Liver (tissue), 9 donors: ENCODE data around the gene FRMD4A. TPM values are rescaled to one million over a fixed set of nuclear protein-coding genes. Genes with fewer than 3 reads are reported as not detected.
"Not testable (repeated sequence)": the region's sequence is repeated elsewhere in the genome, so short reads cannot be mapped to it uniquely, and the experiment has no call there.

Experiments used
- DNase-seq: peaks from one replicate; pipeline ENCODE4 v3.0.0-alpha.2; 2017; ENCODE audit warnings: low spot score
- H3K27ac ChIP-seq, 2 donors: one replicate each; pipeline ENCODE4 v1.7.0; 2013; ENCODE audit warnings: inconsistent platforms in 2 of 2, low read length in 2 of 2, control low read depth in 1 of 2, low read depth in 1 of 2, mild to moderate bottlenecking in 1 of 2
- H3K27me3 ChIP-seq, 4 donors: one replicate each; pipeline versions ENCODE4 v1.6.1 to v1.7.0; 2013; ENCODE audit warnings: low read length in 3 of 4, inconsistent platforms in 1 of 4, mild to moderate bottlenecking in 1 of 4, moderate library complexity in 1 of 4; ENCODE audit not compliant: control insufficient read depth in 4 of 4, insufficient read depth in 4 of 4
- H3K36me3 ChIP-seq, 4 donors: one replicate each; pipeline versions ENCODE4 v1.6.1 to v1.7.0; 2013; ENCODE audit warnings: low read length in 3 of 4, mild to moderate bottlenecking in 3 of 4, low read depth in 1 of 4, moderate library complexity in 1 of 4; ENCODE audit not compliant: control insufficient read depth in 4 of 4, insufficient read depth in 3 of 4
- H3K4me1 ChIP-seq, 4 donors: one replicate each; pipeline versions ENCODE4 v1.6.1 to v1.7.0; 2013; ENCODE audit warnings: low read length in 3 of 4, mild to moderate bottlenecking in 3 of 4, moderate library complexity in 1 of 4; ENCODE audit not compliant: control insufficient read depth in 4 of 4, insufficient read depth in 4 of 4
- H3K4me3 ChIP-seq, 3 donors: one replicate each; pipeline versions ENCODE4 v1.6.1 to v1.7.0; 2013; ENCODE audit warnings: low read length in 3 of 3, control low read depth in 1 of 3, low read depth in 1 of 3, mild to moderate bottlenecking in 1 of 3
- H3K9ac ChIP-seq, 2 donors: one replicate each; pipeline ENCODE4 v1.7.0; 2013; ENCODE audit warnings: low read length in 2 of 2, mild to moderate bottlenecking in 2 of 2, moderate library complexity in 2 of 2, control low read depth in 1 of 2, low read depth in 1 of 2
- H3K9me3 ChIP-seq, 4 donors: one replicate each; pipeline versions ENCODE4 v1.6.1 to v1.7.0; 2013; ENCODE audit warnings: low read length in 3 of 4; ENCODE audit not compliant: control insufficient read depth in 4 of 4
- FOXA1 ChIP-seq: IDR thresholded peaks from 2 replicates; pipeline ENCODE4 v1.6.1; 2016; ENCODE audit warnings: antibody characterized with exemption
- FOXA2 ChIP-seq: IDR thresholded peaks from 2 replicates; pipeline ENCODE4 v1.6.1; 2016; ENCODE audit warnings: antibody characterized with exemption
- GABPA ChIP-seq, 2 donors: IDR thresholded peaks in 1 of 2; conservative IDR thresholded peaks in 1 of 2; 2 replicates each; pipeline ENCODE4 v1.6.1; 2016; ENCODE audit warnings: antibody characterized with exemption in 2 of 2, mild to moderate bottlenecking in 1 of 2, moderate library complexity in 1 of 2
- JUND ChIP-seq, 2 donors: IDR thresholded peaks; 2 replicates each; pipeline ENCODE4 v1.6.1; 2016; ENCODE audit warnings: antibody characterized with exemption in 2 of 2
- RXRA ChIP-seq, 2 donors: IDR thresholded peaks; 2 replicates each; pipeline ENCODE4 v1.6.1; 2017 to 2018; ENCODE audit warnings: antibody characterized with exemption in 2 of 2, mild to moderate bottlenecking in 1 of 2
- TAF1 ChIP-seq: conservative IDR thresholded peaks from 2 replicates; pipeline ENCODE4 v1.6.1; 2016; ENCODE audit warnings: antibody characterized with exemption, mild to moderate bottlenecking
- YY1 ChIP-seq: IDR thresholded peaks from 2 replicates; pipeline ENCODE4 v1.6.1; 2016; ENCODE audit warnings: antibody characterized with exemption, mild to moderate bottlenecking
- WGBS: extraction: QIAGEN DNeasy Blood & Tissue Kit; methylation state at CpG from one replicate; pipeline ENCODE4 v1.1.7; 2013; 5-methylcytosine and 5-hydroxymethylcytosine counted together
- polyA plus RNA-seq, 2 donors: library from polyadenylated mRNA; stranded (reverse) in 1 of 2; unstranded in 1 of 2; fragments of 200-250 nt in 1 of 2; fragments of >200 nt in 1 of 2; fragmentation: Nextera tagmentation in 1 of 2; extraction: Ambion mirVana in 1 of 2; gene quantifications; one replicate each; pipeline versions ENCODE4 v1.2.1 to v1.2.3, GENCODE V29; 2013 to 2015
- total RNA-seq, 2 donors: library from RNA; depleted of rRNA; stranded (reverse); fragments of >200 nt; gene quantifications; one replicate each; pipeline ENCODE4 v1.2.3, GENCODE V29; 2014
- TF ChIP-seq, protein P1 (sequence below): fragments of 150-350 bp; IDR thresholded peaks from 2 replicates; pipeline ENCODE4 v1.5.1; 2017; ENCODE audit warnings: improper control_type of control experiment, low read depth, low read length; ENCODE audit not compliant: missing input control
- TF ChIP-seq, protein P2 (sequence below): IDR thresholded peaks from 2 replicates; pipeline ENCODE4 v1.6.1; 2016; ENCODE audit warnings: antibody characterized with exemption
- TF ChIP-seq, protein P3 (sequence below): IDR thresholded peaks from 2 replicates; pipeline ENCODE4 v1.6.1; 2016; ENCODE audit warnings: antibody characterized with exemption
- donor health status: healthy.
- donor health status: healthy.
- donor health status: healthy.
- donor health status: healthy.
- donor health status: healthy.

FRMD4A gene
- total and polyA plus RNA-seq, 4 donors: 8.2 to 34.3 (median 13.1) TPM

DNA sequence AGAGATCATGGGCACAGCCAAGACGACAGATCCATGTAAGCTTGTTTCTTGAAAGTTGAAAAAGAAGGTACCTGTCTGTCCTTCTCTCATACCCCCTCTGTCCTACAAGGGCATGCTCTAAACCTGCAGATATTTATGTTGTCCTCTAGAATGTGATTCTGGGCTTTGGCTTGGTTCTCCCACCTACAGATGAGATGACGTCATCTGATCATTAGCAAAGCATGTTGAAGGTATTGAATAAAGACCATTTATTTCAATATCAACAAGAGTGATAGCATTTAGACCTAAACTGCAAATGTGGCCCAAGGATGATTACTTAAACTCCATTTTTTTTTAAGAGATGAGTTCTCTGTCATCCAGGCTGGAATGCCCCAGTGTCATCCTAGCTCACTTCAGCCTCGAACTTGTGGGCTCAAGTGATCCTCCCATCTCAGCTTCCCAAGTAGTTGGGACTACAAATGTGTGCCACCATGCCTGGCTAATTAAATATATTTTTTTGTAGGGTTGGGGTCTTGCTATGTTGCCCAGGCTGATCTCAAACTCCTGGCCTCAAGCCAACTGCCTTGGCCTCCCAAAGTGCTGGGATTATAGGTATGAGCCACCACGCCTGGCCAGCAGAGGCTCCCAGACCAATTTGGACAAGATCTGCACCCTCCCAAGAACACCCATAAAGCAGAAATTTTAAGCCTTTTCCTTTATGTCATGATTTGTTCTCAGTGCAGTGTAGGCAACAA lies 559.8 kb downstream of the FRMD4A start:
- H3K4me3 ChIP-seq: no peak overlapping the region
- H3K27me3 ChIP-seq: no peaks in the 10 kb centered on the region
- no peak overlapping the region for H3K9ac ChIP-seq
- H3K9me3 ChIP-seq: no peaks in the 10 kb centered on the region
- no peak for TF ChIP-seq YY1
- no peak for TF ChIP-seq RXRA (IDR thresholded peaks at IDR 0.05)
- DNase-seq: no peak
- no peak overlapping the region for H3K27ac ChIP-seq
- WGBS: 95% methylated on average over 4 of the region's 4 CpGs
- no peaks in the 10 kb centered on the region for H3K36me3 ChIP-seq
- H3K4me1 ChIP-seq: peaks cover 0 to 8% (median 7%) of the 10 kb centered on the region in 4 donors

DNA sequence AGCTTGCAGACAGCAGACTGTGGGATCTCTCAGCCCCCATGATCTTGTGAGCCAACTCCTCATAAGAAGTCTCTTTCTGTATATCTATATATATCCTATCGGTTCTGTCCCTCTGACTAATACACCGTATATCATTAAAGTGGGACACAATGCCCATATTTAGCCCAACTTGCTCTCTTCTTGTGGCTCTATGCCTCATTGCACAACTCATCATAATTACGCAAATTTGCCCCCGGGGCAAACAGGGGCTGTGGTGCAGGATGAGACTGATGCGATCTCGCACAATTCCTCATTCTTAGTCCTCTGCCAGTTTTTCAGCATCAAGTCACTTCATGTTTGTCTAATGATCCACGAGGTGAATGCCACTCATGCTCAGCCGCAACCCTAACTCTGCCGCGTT lies 560.8 kb downstream of the FRMD4A start:
- WGBS: 79% methylated on average over 10 of the region's 10 CpGs

DNA sequence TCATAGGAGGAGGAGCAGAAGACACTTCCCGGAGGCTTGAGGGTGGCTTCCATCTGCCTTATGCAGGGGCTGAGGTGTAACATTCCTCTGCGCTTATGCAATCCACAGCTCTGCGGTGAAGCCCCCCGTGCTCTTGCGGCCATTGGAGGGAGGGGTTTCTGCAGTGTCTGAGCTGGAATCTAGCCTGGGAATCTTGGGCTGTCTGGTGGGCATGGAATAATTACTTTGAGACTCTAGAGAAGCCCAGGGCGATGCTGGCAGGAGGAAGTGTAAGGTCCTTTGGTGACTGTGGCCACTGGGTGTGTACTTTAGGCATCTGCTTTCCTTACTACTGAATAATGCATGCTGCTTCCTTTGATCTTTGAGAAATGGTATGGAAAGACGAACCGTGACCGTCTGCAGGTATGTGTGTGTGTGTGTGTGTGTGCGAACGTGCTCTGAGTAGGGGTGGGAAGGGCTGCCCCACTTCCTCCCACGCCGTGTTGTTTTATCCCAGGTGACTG lies 563.0 kb downstream of the FRMD4A start:
- no peaks in the 10 kb centered on the region for H3K9me3 ChIP-seq
- H3K36me3 ChIP-seq: no peaks in the 10 kb centered on the region
- H3K27me3 ChIP-seq: no peaks in the 10 kb centered on the region
- WGBS: 79% methylated on average over 13 of the region's 13 CpGs
- TF ChIP-seq RXRA (IDR thresholded peaks at IDR 0.05) (no peak), FOXA1 (no peak), FOXA2 (no peak), JUND (IDR thresholded peaks at IDR 0.05) (no peak)
- TF ChIP-seq, protein P1, sequence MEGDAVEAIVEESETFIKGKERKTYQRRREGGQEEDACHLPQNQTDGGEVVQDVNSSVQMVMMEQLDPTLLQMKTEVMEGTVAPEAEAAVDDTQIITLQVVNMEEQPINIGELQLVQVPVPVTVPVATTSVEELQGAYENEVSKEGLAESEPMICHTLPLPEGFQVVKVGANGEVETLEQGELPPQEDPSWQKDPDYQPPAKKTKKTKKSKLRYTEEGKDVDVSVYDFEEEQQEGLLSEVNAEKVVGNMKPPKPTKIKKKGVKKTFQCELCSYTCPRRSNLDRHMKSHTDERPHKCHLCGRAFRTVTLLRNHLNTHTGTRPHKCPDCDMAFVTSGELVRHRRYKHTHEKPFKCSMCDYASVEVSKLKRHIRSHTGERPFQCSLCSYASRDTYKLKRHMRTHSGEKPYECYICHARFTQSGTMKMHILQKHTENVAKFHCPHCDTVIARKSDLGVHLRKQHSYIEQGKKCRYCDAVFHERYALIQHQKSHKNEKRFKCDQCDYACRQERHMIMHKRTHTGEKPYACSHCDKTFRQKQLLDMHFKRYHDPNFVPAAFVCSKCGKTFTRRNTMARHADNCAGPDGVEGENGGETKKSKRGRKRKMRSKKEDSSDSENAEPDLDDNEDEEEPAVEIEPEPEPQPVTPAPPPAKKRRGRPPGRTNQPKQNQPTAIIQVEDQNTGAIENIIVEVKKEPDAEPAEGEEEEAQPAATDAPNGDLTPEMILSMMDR: no peak
- DNase-seq: no peak
- H3K4me1 ChIP-seq: peaks cover 3 to 16% (median 13%) of the 10 kb centered on the region in 4 donors
- H3K9ac ChIP-seq: no peak overlapping the region
- H3K27ac ChIP-seq: no peak overlapping the region
- H3K4me3 ChIP-seq: no peak overlapping the region

More for the DNA sequence above, 560.8 kb downstream of the FRMD4A start:
- H3K4me1 ChIP-seq: peaks cover 3 to 16% (median 13%) of the 10 kb centered on the region in 4 donors
- no peak for DNase-seq
- TF ChIP-seq TAF1: no peak
- TF ChIP-seq, protein P2, sequence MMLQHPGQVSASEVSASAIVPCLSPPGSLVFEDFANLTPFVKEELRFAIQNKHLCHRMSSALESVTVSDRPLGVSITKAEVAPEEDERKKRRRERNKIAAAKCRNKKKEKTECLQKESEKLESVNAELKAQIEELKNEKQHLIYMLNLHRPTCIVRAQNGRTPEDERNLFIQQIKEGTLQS: no peak
- no peak for TF ChIP-seq GABPA (IDR thresholded peaks at IDR 0.05 in 1 of 2, conservative IDR thresholded peaks at IDR 0.05 in 1 of 2)
- TF ChIP-seq, protein P3, sequence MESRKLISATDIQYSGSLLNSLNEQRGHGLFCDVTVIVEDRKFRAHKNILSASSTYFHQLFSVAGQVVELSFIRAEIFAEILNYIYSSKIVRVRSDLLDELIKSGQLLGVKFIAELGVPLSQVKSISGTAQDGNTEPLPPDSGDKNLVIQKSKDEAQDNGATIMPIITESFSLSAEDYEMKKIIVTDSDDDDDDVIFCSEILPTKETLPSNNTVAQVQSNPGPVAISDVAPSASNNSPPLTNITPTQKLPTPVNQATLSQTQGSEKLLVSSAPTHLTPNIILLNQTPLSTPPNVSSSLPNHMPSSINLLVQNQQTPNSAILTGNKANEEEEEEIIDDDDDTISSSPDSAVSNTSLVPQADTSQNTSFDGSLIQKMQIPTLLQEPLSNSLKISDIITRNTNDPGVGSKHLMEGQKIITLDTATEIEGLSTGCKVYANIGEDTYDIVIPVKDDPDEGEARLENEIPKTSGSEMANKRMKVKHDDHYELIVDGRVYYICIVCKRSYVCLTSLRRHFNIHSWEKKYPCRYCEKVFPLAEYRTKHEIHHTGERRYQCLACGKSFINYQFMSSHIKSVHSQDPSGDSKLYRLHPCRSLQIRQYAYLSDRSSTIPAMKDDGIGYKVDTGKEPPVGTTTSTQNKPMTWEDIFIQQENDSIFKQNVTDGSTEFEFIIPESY: no peak
- no peak for TF ChIP-seq RXRA (IDR thresholded peaks at IDR 0.05)
- TF ChIP-seq YY1: no peak
- no peak overlapping the region for H3K9ac ChIP-seq
- H3K27me3 ChIP-seq: no peaks in the 10 kb centered on the region
- no peak overlapping the region for H3K27ac ChIP-seq
- H3K36me3 ChIP-seq: no peaks in the 10 kb centered on the region
- H3K4me3 ChIP-seq: no peak overlapping the region
- no peaks in the 10 kb centered on the region for H3K9me3 ChIP-seq

DNA sequence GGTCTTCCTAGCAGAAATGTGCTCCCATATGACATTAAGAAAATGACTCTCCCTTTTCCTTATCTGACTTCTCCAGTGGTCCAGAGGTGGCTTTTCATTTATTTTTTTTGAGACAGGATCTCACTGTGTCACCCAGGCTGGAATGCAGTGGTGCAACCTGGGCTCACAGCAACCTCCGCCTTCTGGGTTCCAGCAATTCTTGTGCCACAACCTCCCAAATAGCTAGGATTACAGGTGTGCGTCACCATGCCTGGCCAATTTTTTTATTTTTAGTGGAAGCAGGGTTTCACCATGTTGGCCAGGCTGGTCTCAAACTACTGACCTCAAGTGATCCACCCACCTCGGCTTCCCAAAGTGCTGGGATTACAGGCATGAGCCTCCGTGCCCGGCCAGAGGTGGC lies 563.6 kb downstream of the FRMD4A start:
- peaks cover 3 to 16% (median 13%) of the 10 kb centered on the region in 4 donors for H3K4me1 ChIP-seq
- not testable (repeated sequence) for H3K36me3 ChIP-seq, DNase-seq, H3K9me3 ChIP-seq, H3K9ac ChIP-seq, H3K27me3 ChIP-seq, H3K4me3 ChIP-seq, H3K27ac ChIP-seq
- 98% methylated on average over 5 of the region's 5 CpGs for WGBS
